ENCODE results near the gene WDR6. TPM values are rescaled to one million over a fixed set of nuclear protein-coding genes. Genes with fewer than 3 reads are reported as not detected.

Gene WDR6
- total RNA-seq, 2 experiments from 2014 or later = 109 to 127 TPM

DNA sequence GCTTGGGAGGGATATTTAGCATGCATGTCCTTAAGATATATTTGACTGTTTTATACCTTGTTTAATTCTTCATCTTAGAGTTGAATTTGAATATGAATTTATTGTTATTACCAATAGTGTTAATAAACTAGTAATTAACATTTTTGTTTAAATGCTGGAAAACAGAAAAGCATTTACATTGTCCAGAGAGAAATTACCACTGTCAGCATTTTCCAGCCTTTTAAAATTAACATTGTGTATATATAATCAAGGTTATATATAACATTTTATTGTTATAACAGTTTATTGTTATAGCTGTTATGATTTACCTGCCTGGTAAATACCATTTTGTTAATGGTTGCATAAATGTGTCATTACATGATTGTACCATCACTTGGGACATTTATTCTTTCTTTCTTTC is 25.2 kb upstream of the WDR6 start:
- Mint-ChIP-seq H3K4me1 (no peaks in the 10 kb centered on the region), H3K4me3 (no peak overlapping the region), H3K27me3 (no peaks in the 10 kb centered on the region), H3K27ac (no peak overlapping the region), H3K9me3 (ENCODE audit: low read depth) (no peaks in the 10 kb centered on the region), H3K36me3 (ENCODE audit: low read depth) (peaks cover 36% of the 10 kb centered on the region)
- CTCF ChIA-PET = interaction anchor here (0.7 to 1.3 kb wide), 2 partner anchors 12 to 24 kb away, joined by 3 read pairs; no protein-coding TSS in a partner anchor
- no peak for DNase-seq
- intact Hi-C loops (cut with DNase I, micrococcal nuclease) = no loop called here
- no peak for ATAC-seq
- POLR2A ChIA-PET = no interaction called here

DNA sequence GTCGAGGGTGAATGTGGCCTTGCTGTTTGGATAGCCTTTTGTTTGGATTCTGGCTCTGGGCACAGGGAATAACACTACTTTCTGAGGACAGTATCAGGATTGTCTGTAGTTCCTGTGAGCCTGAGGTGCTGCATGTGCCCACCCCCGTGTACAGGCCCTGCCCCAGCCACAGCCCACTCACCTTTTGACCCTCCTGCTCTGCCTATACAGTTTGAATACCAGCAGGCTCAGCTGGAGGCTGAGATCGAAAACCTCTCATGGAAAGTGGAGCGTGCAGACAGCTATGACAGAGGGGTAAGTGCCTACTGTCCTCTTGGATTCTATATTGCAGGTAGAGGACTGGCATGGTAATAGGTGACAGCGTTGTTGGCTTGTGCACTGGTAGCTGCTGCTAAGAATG is 24.5 kb upstream of the WDR6 start:
- Mint-ChIP-seq H3K4me3 (no peak overlapping the region), H3K27me3 (no peaks in the 10 kb centered on the region), H3K27ac (peak overlapping the region; percentile 8), H3K9me3 (ENCODE audit: low read depth) (no peaks in the 10 kb centered on the region), H3K4me1 (peaks cover 2% of the 10 kb centered on the region), H3K36me3 (ENCODE audit: low read depth) (peaks cover 34% of the 10 kb centered on the region)
- ChIA-PET POLR2A (no interaction called here), CTCF (interaction anchor here (0.7 to 1.3 kb wide), 2 partner anchors 13 to 25 kb away, joined by 3 read pairs; no protein-coding TSS in a partner anchor)
- intact Hi-C loops (cut with DNase I, micrococcal nuclease) = no loop called here
- DNase-seq = no peak
- ATAC-seq = no peak

GRCh38 chr3:48983096-48983495 is 24.1 kb upstream of the WDR6 start:
- peaks cover 32% of the 10 kb centered on the region for H3K36me3 Mint-ChIP-seq (ENCODE audit: low read depth)
- H3K4me3 Mint-ChIP-seq = no peak overlapping the region
- ChIA-PET CTCF (interaction anchor here (1.3 kb wide), 1 partner anchor 13 kb away, joined by 3 read pairs; no protein-coding TSS in a partner anchor), POLR2A (no interaction called here)
- DNase-seq (no peak), ATAC-seq (no peak)
- peaks cover 5% of the 10 kb centered on the region for H3K4me1 Mint-ChIP-seq
- peak overlapping the region; percentile 8 for H3K27ac Mint-ChIP-seq
- H3K9me3 Mint-ChIP-seq (ENCODE audit: low read depth) = no peaks in the 10 kb centered on the region
- no peaks in the 10 kb centered on the region for H3K27me3 Mint-ChIP-seq
- intact Hi-C loops (cut with DNase I, micrococcal nuclease) = no loop called here

DNA sequence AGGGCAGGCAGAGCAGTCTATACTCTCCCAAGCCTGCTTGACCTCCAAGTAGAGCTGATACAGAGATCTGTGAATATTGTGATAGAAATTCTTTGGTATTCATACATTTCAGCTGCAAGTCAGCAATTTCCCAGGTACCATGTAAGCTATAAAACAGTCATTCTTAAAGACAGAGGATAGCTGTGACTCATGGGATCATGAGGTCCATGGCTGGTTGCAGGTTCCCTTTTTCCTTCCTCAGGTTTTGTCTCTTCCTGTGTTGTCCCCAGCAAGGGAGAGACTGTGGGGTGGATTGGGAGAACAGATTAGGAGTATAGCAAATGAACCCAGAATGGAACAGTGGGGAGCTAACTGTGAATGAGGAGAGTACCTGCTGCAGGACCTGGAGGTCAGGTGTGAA is 22.5 kb upstream of the WDR6 start:
- Mint-ChIP-seq H3K4me1 (peaks cover 17% of the 10 kb centered on the region), H3K36me3 (ENCODE audit: low read depth) (peaks cover 24% of the 10 kb centered on the region), H3K4me3 (no peak overlapping the region), H3K27ac (peak overlapping the region; percentile 5), H3K27me3 (no peaks in the 10 kb centered on the region), H3K9me3 (ENCODE audit: low read depth) (no peaks in the 10 kb centered on the region)
- DNase-seq (no peak), ATAC-seq (no peak)
- ChIA-PET CTCF (interaction anchor here (0.6 to 1.3 kb wide), 2 partner anchors 10 to 154 kb away, joined by 3 read pairs; no protein-coding TSS in a partner anchor), POLR2A (interaction anchor here (0.6 kb wide), 2 partner anchors 25 to 152 kb away, joined by 4 to 8 read pairs; no protein-coding TSS in a partner anchor)
- intact Hi-C loops (cut with DNase I, micrococcal nuclease) = loop anchor here in 1 of 2 experiments (5.0 kb wide), 1 partner anchor 137 kb away; the partner anchor contains the start of gene PRKAR2A

DNA sequence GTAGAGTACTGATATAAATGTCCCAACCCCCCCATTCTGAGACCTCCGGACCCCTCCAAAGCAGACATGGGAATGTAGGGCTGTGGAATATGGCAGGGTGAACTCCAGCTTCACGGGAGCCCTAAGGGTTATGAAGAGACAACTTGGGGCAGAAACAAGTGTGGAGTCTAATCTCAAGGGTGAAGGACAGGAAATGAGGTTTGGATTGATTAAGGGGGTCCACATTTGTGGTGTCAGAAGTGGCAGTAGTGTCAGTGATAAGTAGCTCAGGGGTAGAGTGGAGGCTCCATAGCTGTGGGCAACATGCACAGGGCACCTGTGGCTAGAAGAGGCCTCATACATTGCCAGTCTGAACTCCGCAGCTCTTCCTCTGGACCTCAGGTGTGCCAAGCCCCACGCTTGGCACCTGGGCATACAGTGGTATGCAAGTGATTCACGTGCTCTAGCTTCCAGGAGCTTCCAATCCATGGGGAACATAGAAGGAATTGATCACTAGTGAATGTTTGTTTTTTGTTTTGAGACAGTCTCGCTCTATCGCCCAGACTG is 21.3 kb upstream of the WDR6 start:
- Mint-ChIP-seq H3K36me3 (ENCODE audit: low read depth) (peaks cover 22% of the 10 kb centered on the region), H3K4me3 (no peak overlapping the region), H3K27me3 (no peaks in the 10 kb centered on the region), H3K27ac (no peak overlapping the region), H3K4me1 (peaks cover 17% of the 10 kb centered on the region), H3K9me3 (ENCODE audit: low read depth) (no peaks in the 10 kb centered on the region)
- no peak for DNase-seq
- intact Hi-C loops (cut with DNase I, micrococcal nuclease) = loop anchor here in 1 of 2 experiments (5.0 kb wide), 1 partner anchor 139 kb away; the partner anchor contains the start of gene PRKAR2A
- CTCF ChIA-PET = interaction anchor here (0.6 to 6.3 kb wide), 5 partner anchors 11 to 465 kb away, joined by 3 to 61 read pairs (median 4); partner anchors contain the start of gene WDR6
- POLR2A ChIA-PET = interaction anchor here (0.7 to 1.1 kb wide), 2 partner anchors 109 to 515 kb away, joined by 3 to 4 read pairs; no protein-coding TSS in a partner anchor
- ATAC-seq = no peak

DNA sequence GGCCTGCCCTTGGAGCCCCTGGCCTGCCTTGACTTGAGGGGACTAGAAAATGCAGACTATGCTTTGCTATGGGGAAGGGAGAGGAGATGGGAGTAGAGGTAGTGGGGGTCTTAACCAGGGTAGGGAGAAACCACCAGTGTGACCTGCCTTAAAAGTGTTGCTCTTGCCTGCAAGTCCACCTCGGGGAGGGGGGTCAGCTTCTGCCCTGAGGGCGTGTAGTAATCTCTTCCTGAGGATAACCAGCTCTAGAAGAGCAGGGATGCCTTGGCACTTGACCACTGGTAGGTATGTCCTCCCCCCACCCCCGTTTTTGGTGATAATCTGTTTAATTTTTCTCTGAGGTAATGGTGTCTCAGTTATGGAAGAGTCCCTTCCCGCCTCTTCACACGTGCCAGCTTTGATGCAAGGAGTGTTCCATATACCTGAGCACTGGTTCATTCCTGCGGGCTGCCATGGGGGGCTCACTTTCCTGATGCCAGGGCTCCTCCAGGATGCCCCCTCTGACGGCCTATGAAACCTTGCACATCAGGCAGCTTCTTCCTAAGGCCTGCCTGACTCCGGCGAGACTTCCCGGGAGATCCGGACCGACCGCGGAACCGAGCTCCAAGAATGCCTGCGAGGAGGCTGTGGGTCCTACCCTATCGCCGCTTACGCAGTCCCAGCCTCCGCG is 17.9 kb upstream of the WDR6 start:
- Mint-ChIP-seq H3K36me3 (ENCODE audit: low read depth) (peaks cover 19% of the 10 kb centered on the region), H3K4me1 (peaks cover 34% of the 10 kb centered on the region), H3K27ac (peak overlapping the region; percentile 90), H3K27me3 (no peaks in the 10 kb centered on the region), H3K9me3 (ENCODE audit: low read depth) (no peaks in the 10 kb centered on the region), H3K4me3 (peak overlapping the region; percentile 95)
- ATAC-seq (peak; percentile 2), DNase-seq (no peak)
- intact Hi-C loops (cut with DNase I, micrococcal nuclease) = loop anchor here (1.0 to 5.0 kb wide), 9 partner anchors 18 to 460 kb away; partner anchors contain the start of genes QRICH1 (in 2 of the 2), WDR6 (in 2 of the 2), DALRD3 (in 1 of the 2) and IMPDH2 (in 1 of the 2)
- ChIA-PET POLR2A (interaction anchor here (0.6 to 3.0 kb wide), 5 partner anchors 18 to 349 kb away, joined by 4 to 8 read pairs (median 4); partner anchors contain the start of genes IMPDH2, NDUFAF3, QRICH1 and WDR6), CTCF (interaction anchor here (0.6 to 6.3 kb wide), 11 partner anchors 9 to 272 kb away, joined by 3 to 61 read pairs (median 4); partner anchors contain the start of genes IMPDH2, IP6K2, NDUFAF3 and QRICH1)

DNA sequence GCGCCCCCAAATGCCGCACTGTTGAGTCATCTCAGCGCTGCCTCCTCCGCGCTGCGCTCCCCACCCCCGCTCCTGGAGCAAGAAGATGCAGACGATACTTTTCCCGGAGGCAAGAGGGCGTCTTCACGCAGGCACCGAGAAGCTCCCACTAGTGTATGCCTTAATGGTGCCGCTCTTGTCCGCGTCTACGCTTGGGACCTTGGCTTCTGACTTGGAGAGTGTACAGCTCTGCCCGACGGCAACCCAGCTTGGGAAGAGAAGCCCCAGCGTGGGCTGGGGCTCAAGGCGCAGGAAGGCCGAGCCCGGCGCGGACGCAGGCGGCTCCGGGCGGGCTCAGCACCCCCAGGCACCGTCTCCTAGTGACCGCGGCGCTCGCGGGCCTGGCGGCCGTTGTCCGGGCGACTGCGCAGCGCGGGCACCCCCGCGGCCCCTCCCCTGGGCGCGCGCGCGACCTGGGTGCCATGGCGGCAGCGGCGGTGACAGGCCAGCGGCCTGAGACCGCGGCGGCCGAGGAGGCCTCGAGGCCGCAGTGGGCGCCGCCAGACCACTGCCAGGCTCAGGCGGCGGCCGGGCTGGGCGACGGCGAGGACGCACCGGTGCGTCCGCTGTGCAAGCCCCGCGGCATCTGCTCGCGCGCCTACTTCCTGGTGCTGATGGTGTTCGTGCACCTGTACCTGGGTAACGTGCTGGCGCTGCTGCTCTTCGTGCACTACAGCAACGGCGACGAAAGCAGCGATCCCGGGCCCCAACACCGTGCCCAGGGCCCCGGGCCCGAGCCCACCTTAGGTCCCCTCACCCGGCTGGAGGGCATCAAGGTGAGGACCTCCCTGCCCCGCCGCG is 17.2 kb upstream of the WDR6 start, which contains the start of gene P4HTM:
Gene P4HTM, plus strand, starts transcription at position 446 of the 840 bp plus-strand sequence. Its CDS starts 16 bp downstream, at position 462.
- ATAC-seq (peak; percentile 76), DNase-seq (peak; percentile 90)
- H3K36me3 Mint-ChIP-seq (ENCODE audit: low read depth) = peaks cover 25% of the 10 kb centered on the region
- ChIA-PET CTCF (interaction anchor here (0.6 to 6.3 kb wide), 9 partner anchors 11 to 273 kb away, joined by 3 to 61 read pairs (median 4); partner anchors contain the start of genes IMPDH2, IP6K2, NDUFAF3 and QRICH1), POLR2A (interaction anchor here (0.6 to 3.0 kb wide), 7 partner anchors 17 to 348 kb away, joined by 3 to 8 read pairs (median 4); partner anchors contain the start of genes IMPDH2, NDUFAF3, QRICH1 and WDR6)
- peak within 1 kb of the TSS; percentile 95 for H3K4me3 Mint-ChIP-seq
- H3K27me3 Mint-ChIP-seq = no peaks in the 10 kb centered on the region
- no peaks in the 10 kb centered on the region for H3K9me3 Mint-ChIP-seq (ENCODE audit: low read depth)
- intact Hi-C loops (cut with DNase I, micrococcal nuclease) = loop anchor here (1.0 to 5.0 kb wide), 10 partner anchors 17 to 459 kb away; partner anchors contain the start of genes QRICH1 (in 2 of the 2), WDR6 (in 2 of the 2), ARIH2 (in 1 of the 2) and DALRD3 (in 1 of the 2)
- peak within 1 kb of the TSS; percentile 93 for H3K27ac Mint-ChIP-seq
- H3K4me1 Mint-ChIP-seq = peaks cover 35% of the 10 kb centered on the region

DNA sequence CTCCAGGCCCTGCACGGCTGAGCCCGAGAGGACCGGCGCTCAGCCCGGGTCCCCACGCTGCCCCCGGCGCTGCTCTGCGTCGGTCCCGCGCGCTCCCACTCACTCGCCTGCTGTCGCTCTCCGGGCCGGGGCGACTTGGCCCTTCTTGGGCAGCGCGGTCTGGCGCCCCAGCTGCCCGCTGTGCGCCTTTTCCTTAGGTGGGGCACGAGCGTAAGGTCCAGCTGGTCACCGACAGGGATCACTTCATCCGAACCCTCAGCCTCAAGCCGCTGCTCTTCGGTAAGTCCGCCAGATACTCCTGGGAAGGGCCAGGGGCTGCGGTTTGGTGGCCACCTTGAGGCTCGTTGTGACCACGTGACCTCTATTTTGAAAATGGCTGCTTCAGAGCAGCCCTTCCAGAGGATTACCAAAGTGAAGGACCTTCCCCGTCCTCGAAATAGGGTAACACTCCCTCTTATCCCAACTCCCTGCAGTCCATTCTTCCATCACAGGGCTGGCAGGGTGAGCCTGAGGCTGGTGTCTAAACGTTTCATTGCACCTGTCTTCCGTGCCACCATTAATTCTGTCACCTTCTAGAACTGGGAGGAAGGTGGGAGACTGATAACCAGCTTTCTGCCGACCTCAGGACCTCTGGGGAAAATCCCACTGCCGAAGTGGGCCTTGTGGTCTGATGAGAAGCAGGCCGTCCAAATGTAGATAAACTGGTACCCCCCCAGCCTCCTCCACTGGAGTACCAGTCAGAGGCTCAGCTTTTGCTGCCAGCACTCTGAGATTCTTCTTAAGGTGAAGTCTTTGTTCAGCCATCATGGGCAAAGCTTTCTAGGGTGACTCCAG is 16.3 kb upstream of the WDR6 start:
- intact Hi-C loops (cut with DNase I, micrococcal nuclease) = loop anchor here in 1 of 2 experiments (1.0 kb wide), 1 partner anchor 73 kb away; the partner anchor contains the start of gene ARIH2

DNA sequence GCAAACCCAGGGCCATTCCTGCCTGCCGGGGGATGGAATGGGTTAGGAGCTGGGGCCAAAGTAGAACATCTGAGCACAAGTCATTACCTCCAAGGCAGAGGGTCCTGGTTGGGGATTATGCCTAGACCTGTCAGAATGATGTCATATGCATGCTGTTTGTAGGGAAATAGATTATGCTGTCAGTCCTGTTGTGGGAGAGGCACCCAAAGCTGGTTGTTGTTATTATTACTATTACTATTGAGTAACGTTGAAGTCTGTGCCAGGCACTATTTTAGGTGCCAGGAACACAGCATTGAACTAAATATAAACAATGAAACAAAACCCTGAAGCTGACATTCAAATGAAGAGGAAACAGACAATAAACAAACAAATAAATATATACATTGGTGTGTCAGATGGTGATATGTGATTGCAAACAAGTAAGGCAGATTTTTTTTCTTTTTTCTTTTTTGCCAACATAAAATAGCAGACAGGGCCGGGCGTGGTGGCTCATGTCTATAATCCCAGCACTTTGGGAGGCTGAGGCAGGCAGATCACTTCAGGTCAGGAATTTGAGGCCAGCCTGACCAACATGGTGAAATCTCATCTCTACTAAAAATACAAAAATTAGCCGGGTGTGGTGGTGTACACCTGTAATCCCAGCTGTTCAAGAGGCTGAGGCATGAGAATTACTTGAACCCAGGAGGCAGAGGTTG is 15.2 kb upstream of the WDR6 start:
- H3K4me3 Mint-ChIP-seq = peak overlapping the region; percentile 89
- intact Hi-C loops (cut with DNase I, micrococcal nuclease) = no loop called here

More for the DNA sequence above, 16.3 kb upstream of the WDR6 start:
- H3K27ac Mint-ChIP-seq = peak overlapping the region; percentile 93
- peak; percentile 4 for ATAC-seq
- CTCF ChIA-PET = interaction anchor here (0.7 to 6.3 kb wide), 7 partner anchors 17 to 449 kb away, joined by 3 to 61 read pairs (median 6); partner anchors contain the start of genes NDUFAF3 and WDR6
- H3K27me3 Mint-ChIP-seq = no peaks in the 10 kb centered on the region
- peaks cover 27% of the 10 kb centered on the region for H3K36me3 Mint-ChIP-seq (ENCODE audit: low read depth)
- no peaks in the 10 kb centered on the region for H3K9me3 Mint-ChIP-seq (ENCODE audit: low read depth)
- H3K4me3 Mint-ChIP-seq = peak overlapping the region; percentile 89
- H3K4me1 Mint-ChIP-seq = peaks cover 38% of the 10 kb centered on the region
- POLR2A ChIA-PET = interaction anchor here (0.8 to 0.9 kb wide), 2 partner anchors 16 to 17 kb away, joined by 3 to 4 read pairs; partner anchors contain the start of gene WDR6
- DNase-seq = peak; percentile 61

More for the DNA sequence above, 15.2 kb upstream of the WDR6 start:
- H3K27me3 Mint-ChIP-seq = no peaks in the 10 kb centered on the region
- POLR2A ChIA-PET = interaction anchor here (0.7 kb wide), 2 partner anchors 46 to 1328 kb away, joined by 3 read pairs; no protein-coding TSS in a partner anchor
- H3K9me3 Mint-ChIP-seq (ENCODE audit: low read depth) = no peaks in the 10 kb centered on the region
- ATAC-seq = no peak
- no peak for DNase-seq
- peak overlapping the region; percentile 63 for H3K27ac Mint-ChIP-seq
- H3K36me3 Mint-ChIP-seq (ENCODE audit: low read depth) = peaks cover 27% of the 10 kb centered on the region
- CTCF ChIA-PET = interaction anchor here (0.5 to 6.3 kb wide), 8 partner anchors 16 to 448 kb away, joined by 3 to 61 read pairs (median 4); partner anchors contain the start of genes NDUFAF3 and WDR6
- peaks cover 38% of the 10 kb centered on the region for H3K4me1 Mint-ChIP-seq

Data from activated CD4-positive, alpha-beta T cell treated with anti-CD3 and anti-CD28 coated beads for 36 hours (primary cell).